HG03060 (cell line): ENCODE measurements around the gene KLF5.

Experiments
- ATAC-seq: cut with Tn5 transposase; IDR thresholded peaks from one replicate; pipeline ENCODE4 v1.9.1; 2021; ENCODE audit warnings: low read depth, moderate number of reproducible peaks; ENCODE audit not compliant: unreplicated experiment

KLF5 gene

DNA sequence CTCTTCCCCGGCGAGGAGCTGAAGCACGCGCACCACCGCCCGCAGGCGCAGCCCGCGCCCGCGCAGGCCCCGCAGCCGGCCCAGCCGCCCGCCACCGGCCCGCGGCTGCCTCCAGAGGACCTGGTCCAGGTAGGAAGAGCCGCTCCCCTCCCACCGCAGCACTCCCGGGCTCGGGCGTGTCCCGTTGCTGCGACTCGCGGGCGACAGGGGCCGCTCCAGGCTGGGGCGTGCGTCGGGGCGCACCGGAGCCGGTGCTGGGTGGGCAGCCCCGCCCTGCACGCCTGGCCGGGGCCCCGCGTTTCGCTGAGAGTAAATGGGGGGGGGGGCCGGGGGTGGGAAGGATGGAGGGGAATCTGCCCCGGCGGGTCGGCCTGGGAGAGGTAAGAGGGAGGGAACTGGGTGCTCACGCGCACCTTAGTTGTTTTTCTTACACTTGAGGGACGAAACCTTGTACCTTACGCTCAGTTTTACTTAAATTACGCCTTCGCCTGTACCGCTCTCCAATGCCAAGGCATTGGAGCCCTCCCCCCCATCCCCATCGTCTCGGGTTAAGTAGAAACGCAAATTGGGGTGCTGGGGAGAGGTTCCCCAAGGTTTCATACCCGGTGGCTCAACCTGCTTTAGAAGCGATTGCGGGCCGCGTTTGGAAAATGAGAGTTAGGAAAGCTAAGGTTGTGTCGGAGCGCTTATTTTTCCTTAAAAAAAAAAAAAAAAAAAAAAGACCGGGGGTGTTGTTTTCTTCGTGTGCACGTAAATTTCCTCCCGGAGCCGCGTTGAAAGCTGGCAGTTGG, 850 bp downstream of the KLF5 start:
- ATAC-seq, result peak; percentile 18

DNA sequence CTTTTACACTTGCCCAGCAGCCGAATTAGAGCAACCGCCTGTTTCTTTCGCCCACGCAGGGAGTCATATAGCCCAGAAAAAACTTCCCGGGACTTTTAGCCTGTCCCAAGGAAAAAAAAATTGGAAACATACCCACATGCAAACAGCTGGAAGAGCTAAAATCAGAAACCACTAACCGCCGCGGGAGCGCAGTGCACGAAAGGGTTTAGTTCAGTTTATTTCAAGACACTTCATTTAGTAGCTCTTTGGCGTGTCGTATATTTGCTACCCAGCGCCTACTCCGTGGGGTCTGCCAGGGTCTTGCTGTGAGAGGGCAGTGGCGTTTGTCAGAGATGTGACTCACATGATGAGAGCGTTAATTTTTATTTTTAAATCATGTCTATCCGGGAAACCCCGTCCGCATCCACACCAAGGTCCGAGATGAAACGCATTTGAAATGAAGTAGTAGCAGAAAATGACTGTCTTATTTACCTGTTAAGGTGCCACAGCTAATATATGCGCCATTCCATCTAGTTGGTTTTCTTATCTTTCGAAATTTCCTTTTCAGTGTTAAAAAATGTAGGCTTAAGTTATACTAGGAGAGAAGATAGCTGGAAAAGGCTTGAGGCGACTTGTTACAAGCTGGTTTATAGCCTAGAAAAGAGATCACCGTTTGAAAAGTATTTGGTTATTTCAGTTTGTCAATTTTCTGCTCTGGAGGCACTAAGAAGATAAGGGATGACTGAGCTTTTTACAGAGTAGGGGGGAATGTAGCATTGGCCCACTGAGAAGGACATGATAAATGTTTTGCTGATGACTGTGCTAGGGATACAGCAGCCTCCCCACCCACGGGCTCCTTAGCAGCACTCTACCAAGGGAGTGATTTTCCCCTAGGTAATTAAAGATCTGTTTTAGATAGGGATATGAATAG, 1.7 kb downstream of the KLF5 start:
- no peak for ATAC-seq

DNA sequence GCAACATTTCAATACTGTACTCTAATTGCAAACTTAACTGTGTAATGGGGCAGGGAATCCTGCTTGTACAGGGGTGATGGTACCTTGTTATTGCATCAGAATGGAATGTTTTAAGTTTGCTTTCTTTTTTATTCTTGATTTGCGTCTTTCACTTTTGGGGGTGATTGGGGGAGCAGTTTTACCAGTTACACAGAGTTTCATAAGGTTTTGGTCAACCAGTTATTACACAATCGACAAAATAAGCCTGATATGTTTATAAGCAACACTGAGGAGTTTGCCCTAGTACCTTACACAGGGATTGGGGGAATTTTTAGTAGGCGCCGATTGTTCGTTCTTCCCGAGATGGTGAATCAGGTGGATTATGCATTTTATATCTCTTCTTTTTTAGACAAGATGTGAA, 2.7 kb downstream of the KLF5 start:
- ATAC-seq, result no peak

GRCh38 chr13:73061876-73062275, 3.1 kb downstream of the KLF5 start:
- no peak for ATAC-seq

GRCh38 chr13:73062468-73062867, 3.7 kb downstream of the KLF5 start:
- no peak for ATAC-seq

DNA sequence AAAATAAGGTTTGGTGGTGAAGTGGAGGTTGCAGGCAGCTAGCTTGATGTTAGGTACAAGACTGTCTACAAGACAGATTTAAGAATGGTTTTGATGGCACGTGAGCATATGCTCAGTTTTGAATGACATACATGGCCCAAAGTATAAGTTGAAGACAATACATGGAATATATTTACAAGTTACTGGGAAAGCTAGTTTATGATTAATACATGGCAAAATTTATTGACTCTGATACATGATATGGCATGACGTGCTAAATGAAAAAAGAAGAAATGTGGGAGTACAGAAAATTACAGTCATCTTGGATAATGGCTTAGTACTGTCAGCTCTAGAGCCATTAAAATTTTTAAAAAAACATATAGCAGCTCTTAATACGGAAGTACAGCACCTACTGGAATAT, 4.4 kb downstream of the KLF5 start:
- ATAC-seq, result no peak

GRCh38 chr13:73065036-73065435, 6.2 kb downstream of the KLF5 start:
- no peak for ATAC-seq

DNA sequence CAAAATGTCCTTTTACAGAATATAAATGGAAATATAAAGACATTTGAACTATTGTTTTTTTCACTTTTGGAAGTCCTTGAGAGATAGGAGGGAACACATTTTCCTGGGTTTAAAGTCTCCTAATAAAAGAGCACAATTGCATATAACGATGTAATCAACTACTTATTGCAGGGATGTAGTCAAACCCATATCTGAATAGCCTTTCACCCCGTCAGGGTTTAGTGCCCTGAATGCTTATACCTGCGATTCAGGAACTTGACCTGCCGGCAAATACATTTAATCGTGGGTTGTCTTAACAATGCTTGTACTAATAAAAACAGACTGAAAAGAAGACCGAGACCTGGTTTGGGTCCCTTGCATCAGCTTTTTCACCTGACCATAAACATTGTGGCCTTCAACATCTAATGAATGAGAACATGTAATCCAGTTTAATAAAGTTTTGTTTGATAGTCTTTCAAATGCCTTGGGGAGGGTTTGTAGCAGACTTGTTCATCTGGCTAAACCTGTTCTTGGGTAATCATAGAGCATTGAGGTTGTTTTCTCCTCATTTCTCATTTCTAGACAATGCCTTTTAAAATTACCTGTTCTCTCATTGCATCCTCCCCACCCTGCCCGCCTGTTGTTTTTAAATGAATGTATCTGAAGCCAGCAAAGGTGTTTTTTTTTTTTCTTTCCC, 7.0 kb downstream of the KLF5 start:
- no peak for ATAC-seq

- ATAC-seq, result no peak
Measured at GRCh38 chr13:73069206-73069805, 10.5 kb downstream of the KLF5 start.

- no peak for ATAC-seq
Measured at GRCh38 chr13:73070451-73071098, 11.8 kb downstream of the KLF5 start.

DNA sequence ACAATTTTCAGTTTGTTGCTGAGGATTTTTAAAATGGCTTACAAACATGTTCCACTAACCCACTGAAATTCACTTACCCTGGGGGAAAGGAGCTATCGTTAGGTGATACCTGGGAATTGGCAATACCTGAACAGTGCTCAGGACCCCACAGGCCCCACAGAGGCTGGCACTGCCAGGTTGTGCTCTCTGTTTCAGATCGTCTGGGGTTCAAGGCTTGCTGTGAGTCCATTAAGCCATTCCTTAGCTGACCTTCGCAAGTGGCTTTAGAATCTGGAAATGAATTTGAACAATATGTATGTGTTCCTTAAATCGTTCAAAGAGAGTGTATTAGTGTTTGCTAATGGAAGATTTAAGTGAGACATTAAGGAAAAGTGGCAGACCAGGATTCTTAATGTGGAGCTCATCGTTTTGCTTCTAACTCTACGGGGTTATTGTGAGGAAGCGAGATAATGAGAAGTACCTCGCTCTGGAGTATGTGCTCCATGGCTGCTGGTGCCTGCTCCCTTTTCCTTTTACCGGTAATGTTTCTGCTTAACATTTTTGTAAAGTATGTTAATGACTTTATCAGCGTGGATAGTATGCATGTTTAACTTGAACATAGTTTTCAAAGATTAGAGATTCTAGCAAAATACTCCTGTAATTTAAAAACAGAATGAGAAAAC, 13.6 kb downstream of the KLF5 start:
- no peak for ATAC-seq

DNA sequence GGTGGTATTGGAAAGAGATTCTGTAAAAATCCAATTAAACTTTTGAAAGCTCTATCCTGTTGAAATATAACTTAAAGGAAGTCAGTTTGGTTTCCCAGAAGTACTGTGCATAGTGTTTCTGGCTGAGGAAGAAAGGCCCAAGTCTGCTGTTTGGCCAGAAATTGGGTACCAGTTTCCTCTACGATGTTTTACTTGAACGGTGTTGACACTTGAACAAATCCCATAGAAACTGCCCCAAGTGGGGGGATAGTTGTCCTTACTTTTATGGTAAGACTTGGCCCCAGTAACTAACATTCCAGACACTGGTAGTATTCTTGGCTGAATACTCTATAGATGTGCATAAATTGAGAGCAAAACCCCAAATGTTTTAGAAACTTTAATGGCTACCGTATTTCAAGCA, 14.2 kb downstream of the KLF5 start:
- no peak for ATAC-seq

DNA sequence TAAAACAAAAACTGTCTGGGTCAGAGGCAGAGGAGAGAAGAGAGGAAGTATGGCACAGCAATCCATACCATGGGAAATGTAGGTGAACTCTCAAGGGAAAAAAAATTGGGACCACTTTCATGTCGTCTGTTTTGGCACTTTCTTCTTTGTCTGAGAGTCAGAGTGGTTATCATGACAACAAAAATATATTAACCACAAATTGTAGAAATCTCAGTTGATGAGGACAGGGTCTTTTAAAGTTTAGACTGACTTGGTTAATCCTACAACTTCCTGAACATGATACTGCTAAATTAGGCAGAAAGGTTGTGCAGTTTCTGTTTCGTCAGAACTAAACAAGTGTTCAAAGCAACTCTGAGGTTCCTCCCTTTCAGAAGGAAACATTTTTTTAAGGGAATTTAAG, 15.2 kb downstream of the KLF5 start:
- ATAC-seq, result no peak

- ATAC-seq, result no peak
Measured at GRCh38 chr13:73074926-73075325, 16.1 kb downstream of the KLF5 start.

DNA sequence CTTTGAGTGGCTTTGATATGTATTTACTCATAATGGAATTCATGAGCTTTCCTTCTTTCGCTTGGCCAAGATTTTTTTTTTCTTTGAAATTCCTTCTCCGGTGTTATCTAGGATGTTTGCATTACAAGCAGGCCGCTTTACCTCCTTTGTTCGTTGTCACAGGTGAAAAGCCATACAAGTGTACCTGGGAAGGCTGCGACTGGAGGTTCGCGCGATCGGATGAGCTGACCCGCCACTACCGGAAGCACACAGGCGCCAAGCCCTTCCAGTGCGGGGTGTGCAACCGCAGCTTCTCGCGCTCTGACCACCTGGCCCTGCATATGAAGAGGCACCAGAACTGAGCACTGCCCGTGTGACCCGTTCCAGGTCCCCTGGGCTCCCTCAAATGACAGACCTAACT, 16.7 kb downstream of the KLF5 start:
- ATAC-seq, result no peak

- no peak for ATAC-seq
Measured at GRCh38 chr13:73075954-73076353, 17.1 kb downstream of the KLF5 start.

- no peak for ATAC-seq
Measured at GRCh38 chr13:73077865-73078264, 19.1 kb downstream of the KLF5 start.

DNA sequence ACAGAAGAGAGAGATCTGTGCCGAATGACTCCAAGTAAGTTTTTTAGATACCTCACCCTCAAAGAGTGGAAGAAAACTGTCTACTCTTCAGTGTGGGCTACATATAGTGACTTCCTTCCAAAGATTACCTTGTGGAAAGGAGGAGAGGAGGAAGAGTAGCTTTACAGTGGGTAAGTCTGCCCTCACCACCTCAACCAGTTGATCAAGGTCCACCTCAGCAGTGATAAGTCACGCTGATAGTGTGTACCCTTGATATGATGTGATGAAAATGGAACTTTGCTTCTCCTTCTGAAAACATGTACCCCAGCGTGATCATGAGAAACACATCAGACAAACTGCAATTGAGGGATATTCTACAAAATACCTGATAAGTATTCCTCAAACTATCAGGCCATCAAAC, 20.6 kb downstream of the KLF5 start:
- no peak for ATAC-seq

DNA sequence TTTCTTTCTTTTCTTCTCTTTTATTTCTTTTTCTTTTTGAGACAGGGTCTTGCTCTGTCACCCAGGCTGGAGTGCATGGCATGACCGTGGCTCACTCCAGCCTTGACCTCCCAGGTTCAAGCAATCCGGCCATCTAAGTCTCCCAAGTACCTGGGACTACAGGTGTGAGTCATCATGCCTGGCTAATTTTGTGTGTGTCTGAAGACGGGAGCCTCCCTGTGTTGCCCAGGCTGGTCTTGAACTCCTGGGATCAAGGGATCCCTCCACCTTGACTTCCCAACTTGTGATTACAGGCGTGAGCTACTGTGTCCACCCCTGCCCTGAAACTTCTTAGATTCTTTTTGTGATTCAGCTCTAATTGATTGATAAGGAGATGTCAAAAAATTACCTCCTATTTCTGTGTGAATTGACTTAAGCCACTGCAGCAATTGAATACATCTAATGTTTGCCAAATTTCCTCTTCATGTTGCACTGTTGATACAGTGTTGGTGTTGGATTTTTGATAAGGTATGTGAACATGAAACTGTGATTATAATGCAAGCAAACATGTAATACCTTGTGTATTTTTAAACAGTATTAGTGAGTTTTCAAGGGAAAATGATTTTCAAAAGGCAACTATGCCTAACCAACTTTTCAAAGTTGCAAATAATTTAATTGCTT, 22.6 kb downstream of the KLF5 start:
- no peak for ATAC-seq
